ENCODE data around the gene PAQR6. TPM values are rescaled to one million over a fixed set of nuclear protein-coding genes. Genes with fewer than 3 reads are reported as not detected.

Gene PAQR6
- total RNA-seq, 1 experiment from 2014 or later: 7.2 TPM

DNA sequence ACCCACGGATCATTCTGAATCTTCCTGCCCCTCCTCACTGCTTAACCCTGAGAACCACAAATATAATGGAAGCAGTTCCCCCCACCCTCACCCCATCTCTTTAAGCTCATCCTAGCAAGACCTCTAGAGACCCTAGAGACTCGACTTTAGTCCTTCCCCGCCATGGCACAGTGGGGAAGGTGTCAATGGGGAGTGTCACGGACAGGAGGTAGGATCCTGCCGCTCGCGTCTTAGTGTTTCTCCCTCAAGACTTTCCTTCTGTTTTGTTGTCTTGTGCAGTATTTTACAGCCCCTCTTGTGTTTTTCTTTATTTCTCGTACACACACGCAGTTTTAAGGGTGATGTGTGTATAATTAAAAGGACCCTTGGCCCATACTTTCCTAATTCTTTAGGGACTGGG lies 35.7 kb downstream of the PAQR6 start:
- TF ChIP-seq EZH2 (IDR thresholded peaks at IDR 0.05; ENCODE audit: low read length, unreplicated experiment): no peak
- no peak for TF ChIP-seq EZH2phosphoT487 (IDR thresholded peaks at IDR 0.05; ENCODE audit: borderline replicate concordance, low read length)
- TF ChIP-seq, protein P1, sequence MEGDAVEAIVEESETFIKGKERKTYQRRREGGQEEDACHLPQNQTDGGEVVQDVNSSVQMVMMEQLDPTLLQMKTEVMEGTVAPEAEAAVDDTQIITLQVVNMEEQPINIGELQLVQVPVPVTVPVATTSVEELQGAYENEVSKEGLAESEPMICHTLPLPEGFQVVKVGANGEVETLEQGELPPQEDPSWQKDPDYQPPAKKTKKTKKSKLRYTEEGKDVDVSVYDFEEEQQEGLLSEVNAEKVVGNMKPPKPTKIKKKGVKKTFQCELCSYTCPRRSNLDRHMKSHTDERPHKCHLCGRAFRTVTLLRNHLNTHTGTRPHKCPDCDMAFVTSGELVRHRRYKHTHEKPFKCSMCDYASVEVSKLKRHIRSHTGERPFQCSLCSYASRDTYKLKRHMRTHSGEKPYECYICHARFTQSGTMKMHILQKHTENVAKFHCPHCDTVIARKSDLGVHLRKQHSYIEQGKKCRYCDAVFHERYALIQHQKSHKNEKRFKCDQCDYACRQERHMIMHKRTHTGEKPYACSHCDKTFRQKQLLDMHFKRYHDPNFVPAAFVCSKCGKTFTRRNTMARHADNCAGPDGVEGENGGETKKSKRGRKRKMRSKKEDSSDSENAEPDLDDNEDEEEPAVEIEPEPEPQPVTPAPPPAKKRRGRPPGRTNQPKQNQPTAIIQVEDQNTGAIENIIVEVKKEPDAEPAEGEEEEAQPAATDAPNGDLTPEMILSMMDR (conservative IDR thresholded peaks at IDR 0.05; ENCODE audit: low read depth, low read length): no peak
- Histone ChIP-seq H3K4me1 (ENCODE audit: insufficient read depth, low read length) (peaks cover 14% of the 10 kb centered on the region), H3F3A (ENCODE audit: low read length, unreplicated experiment) (no peaks in the 10 kb centered on the region), H3K9ac (ENCODE audit: low read length) (peak overlapping the region; percentile 93), H3K27ac (ENCODE audit: low read length) (peak overlapping the region; percentile 85), H3K9me3 (ENCODE audit: low read length) (no peaks in the 10 kb centered on the region), H4K20me1 (ENCODE audit: low read length) (no peaks in the 10 kb centered on the region), H3K9me2 (replicated peaks; ENCODE audit: low read length) (no peaks in the 10 kb centered on the region), H3K36me3 (ENCODE audit: low read depth, low read length) (peaks cover 19% of the 10 kb centered on the region), H3K4me2 (ENCODE audit: low read length) (peak overlapping the region; percentile 95), H3K79me2 (ENCODE audit: low read length) (peaks cover 22% of the 10 kb centered on the region), H2AFZ (ENCODE audit: low read length) (peak overlapping the region; percentile 88), H3K4me3 (ENCODE audit: low read length) (peak overlapping the region; percentile 84), H3K27me3 (ENCODE audit: low read length) (no peaks in the 10 kb centered on the region)
- DNase-seq (no peak), ATAC-seq (no peak)
- intact Hi-C loops (cut with micrococcal nuclease): no loop called here
- ChIA-PET CTCF (interaction anchor here (1.0 to 1.1 kb wide), 2 partner anchors 66 to 82 kb away, joined by 3 to 13 read pairs; no protein-coding TSS in a partner anchor), POLR2A (ENCODE audit: unreplicated experiment) (no interaction called here)
- BruUV-seq (replicated peaks): no TSS peak

DNA sequence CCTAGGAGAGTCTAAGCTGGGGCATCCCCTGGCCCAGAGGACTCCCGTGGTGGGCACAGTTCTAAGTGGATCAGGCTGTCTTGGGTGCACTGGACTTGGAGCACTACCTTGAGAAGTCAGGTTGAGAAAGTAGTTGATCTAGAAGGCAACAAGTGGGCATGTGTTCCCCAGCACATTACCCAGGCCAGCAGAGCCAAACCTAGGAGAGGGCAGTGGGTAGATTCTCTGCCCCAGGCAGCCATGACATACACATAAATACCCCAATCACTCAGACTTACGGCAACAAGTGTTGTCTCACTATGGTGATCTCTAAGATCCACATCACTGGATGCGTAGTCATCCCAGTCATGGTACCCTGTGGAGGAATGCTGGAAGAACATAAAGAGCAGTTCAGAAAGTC lies 36.6 kb downstream of the PAQR6 start:
- POLR2A ChIA-PET (ENCODE audit: unreplicated experiment): no interaction called here

DNA sequence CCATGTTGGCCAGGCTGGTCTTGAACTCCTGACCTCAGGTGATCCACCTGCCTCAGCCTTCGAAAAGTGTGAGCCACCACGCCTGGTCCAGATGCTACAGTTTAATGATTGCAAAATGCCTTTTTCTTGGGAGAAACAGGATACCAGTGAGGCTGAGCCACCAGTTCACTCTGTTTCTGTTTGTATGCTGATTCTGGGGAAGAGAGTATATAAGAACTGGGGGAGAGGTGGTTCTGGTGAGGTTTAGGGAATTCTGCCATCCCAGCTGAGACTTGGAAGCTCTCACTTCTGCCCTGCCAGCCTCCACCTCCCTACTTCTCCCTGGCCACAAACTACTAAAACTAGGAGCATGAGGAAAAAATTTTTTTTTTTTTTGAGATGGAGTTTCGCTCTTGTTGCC lies 43.2 kb downstream of the PAQR6 start:
- Histone ChIP-seq H3K4me1 (ENCODE audit: insufficient read depth, low read length) (peaks cover 12% of the 10 kb centered on the region), H3K27me3 (ENCODE audit: low read length) (no peaks in the 10 kb centered on the region), H4K20me1 (ENCODE audit: low read length) (no peaks in the 10 kb centered on the region), H3K9me3 (ENCODE audit: low read length) (no peaks in the 10 kb centered on the region), H3K9ac (ENCODE audit: low read length) (no peak overlapping the region), H3K4me2 (ENCODE audit: low read length) (no peak overlapping the region), H3K4me3 (ENCODE audit: low read length) (no peak overlapping the region), H2AFZ (ENCODE audit: low read length) (no peak overlapping the region), H3K9me2 (replicated peaks; ENCODE audit: low read length) (no peaks in the 10 kb centered on the region), H3F3A (ENCODE audit: low read length, unreplicated experiment) (peaks cover 4% of the 10 kb centered on the region), H3K36me3 (ENCODE audit: low read depth, low read length) (peaks cover 36% of the 10 kb centered on the region), H3K27ac (ENCODE audit: low read length) (no peak overlapping the region), H3K79me2 (ENCODE audit: low read length) (peaks cover 29% of the 10 kb centered on the region)
- no peak for DNase-seq
- ATAC-seq: no peak
- ChIA-PET POLR2A (ENCODE audit: unreplicated experiment) (no interaction called here), CTCF (no interaction called here)
- no TSS peak for BruUV-seq (replicated peaks)
- intact Hi-C loops (cut with micrococcal nuclease): no loop called here
- TF ChIP-seq, protein P1 (conservative IDR thresholded peaks at IDR 0.05; ENCODE audit: low read depth, low read length): no peak
- no peak for TF ChIP-seq EZH2 (IDR thresholded peaks at IDR 0.05; ENCODE audit: low read length, unreplicated experiment)
- TF ChIP-seq EZH2phosphoT487 (IDR thresholded peaks at IDR 0.05; ENCODE audit: borderline replicate concordance, low read length): no peak

More for the DNA sequence above, 36.6 kb downstream of the PAQR6 start:
- peaks cover 22% of the 10 kb centered on the region for H3K79me2 ChIP-seq (ENCODE audit: low read length)
- H3K4me2 ChIP-seq (ENCODE audit: low read length): no peak overlapping the region
- no peak overlapping the region for H3K9ac ChIP-seq (ENCODE audit: low read length)
- no peaks in the 10 kb centered on the region for H3F3A ChIP-seq (ENCODE audit: low read length, unreplicated experiment)
- no peak overlapping the region for H3K4me3 ChIP-seq (ENCODE audit: low read length)
- peaks cover 25% of the 10 kb centered on the region for H3K36me3 ChIP-seq (ENCODE audit: low read depth, low read length)
- H3K27ac ChIP-seq (ENCODE audit: low read length): no peak overlapping the region
- DNase-seq (no peak), ATAC-seq (no peak)
- H3K9me3 ChIP-seq (ENCODE audit: low read length): no peaks in the 10 kb centered on the region
- peaks cover 14% of the 10 kb centered on the region for H3K4me1 ChIP-seq (ENCODE audit: insufficient read depth, low read length)
- H3K9me2 ChIP-seq (replicated peaks; ENCODE audit: low read length): no peaks in the 10 kb centered on the region
- intact Hi-C loops (cut with micrococcal nuclease): no loop called here
- H3K27me3 ChIP-seq (ENCODE audit: low read length): no peaks in the 10 kb centered on the region
- no TSS peak for BruUV-seq (replicated peaks)
- no peaks in the 10 kb centered on the region for H4K20me1 ChIP-seq (ENCODE audit: low read length)
- no peak for TF ChIP-seq EZH2phosphoT487 (IDR thresholded peaks at IDR 0.05; ENCODE audit: borderline replicate concordance, low read length)
- CTCF ChIA-PET: no interaction called here
- no peak overlapping the region for H2AFZ ChIP-seq (ENCODE audit: low read length)

Measured in PC-3 (cell line).